ENCODE measurements around the gene GALNS. TPM values are rescaled to one million over a fixed set of nuclear protein-coding genes. Genes with fewer than 3 reads are reported as not detected.

Gene GALNS
- total RNA-seq, 2 experiments from 2014 or later = 17.2 to 49.0 TPM

DNA sequence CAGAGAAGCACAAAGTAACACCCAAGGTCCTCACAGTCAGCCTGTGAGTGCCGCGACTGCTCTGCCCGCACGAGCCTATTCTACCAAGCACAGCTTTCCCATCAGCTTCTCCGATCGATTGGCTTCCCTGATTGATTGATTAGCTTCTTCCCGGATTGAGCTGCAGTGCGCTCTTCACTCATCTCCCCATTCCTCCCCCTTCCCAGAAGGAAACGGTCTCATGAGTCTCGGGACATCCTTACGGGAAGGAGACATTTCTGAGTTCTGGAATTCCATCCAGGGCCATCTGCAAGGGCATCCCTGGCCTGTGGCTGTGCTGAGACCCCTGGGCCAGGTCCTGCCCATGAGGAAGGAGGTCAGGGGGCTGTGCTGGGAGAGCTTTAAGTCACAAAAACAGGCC lies 89.8 kb downstream of the GALNS start:
- DNase-seq (ENCODE audit: low spot score) = no peak
- TF ChIP-seq, protein P1, sequence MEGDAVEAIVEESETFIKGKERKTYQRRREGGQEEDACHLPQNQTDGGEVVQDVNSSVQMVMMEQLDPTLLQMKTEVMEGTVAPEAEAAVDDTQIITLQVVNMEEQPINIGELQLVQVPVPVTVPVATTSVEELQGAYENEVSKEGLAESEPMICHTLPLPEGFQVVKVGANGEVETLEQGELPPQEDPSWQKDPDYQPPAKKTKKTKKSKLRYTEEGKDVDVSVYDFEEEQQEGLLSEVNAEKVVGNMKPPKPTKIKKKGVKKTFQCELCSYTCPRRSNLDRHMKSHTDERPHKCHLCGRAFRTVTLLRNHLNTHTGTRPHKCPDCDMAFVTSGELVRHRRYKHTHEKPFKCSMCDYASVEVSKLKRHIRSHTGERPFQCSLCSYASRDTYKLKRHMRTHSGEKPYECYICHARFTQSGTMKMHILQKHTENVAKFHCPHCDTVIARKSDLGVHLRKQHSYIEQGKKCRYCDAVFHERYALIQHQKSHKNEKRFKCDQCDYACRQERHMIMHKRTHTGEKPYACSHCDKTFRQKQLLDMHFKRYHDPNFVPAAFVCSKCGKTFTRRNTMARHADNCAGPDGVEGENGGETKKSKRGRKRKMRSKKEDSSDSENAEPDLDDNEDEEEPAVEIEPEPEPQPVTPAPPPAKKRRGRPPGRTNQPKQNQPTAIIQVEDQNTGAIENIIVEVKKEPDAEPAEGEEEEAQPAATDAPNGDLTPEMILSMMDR (conservative IDR thresholded peaks at IDR 0.05; ENCODE audit: low read length) = no peak
- TF ChIP-seq EZH2phosphoT487 (IDR thresholded peaks at IDR 0.05; ENCODE audit: borderline replicate concordance, low read depth, low read length) = no peak
- H4K20me1 ChIP-seq (ENCODE audit: insufficient read depth, low read length) = peaks cover 9% of the 10 kb centered on the region; the same call in 1 of the 2 replicates
- no peaks in the 10 kb centered on the region for H3K9me3 ChIP-seq (ENCODE audit: low read length)
- POLR2A ChIA-PET = no interaction called here
- no TSS peak for BruUV-seq (replicated peaks)
- peaks cover 6% of the 10 kb centered on the region; the same call in 1 of the 2 replicates for H3K36me3 ChIP-seq (ENCODE audit: insufficient read depth, low read length)
- H3K4me1 ChIP-seq (ENCODE audit: insufficient read depth, low read length, poor library complexity, severe bottlenecking) = peaks cover 28% of the 10 kb centered on the region
- H3K4me3 ChIP-seq (ENCODE audit: low read depth, low read length, poor library complexity, severe bottlenecking) = no peak overlapping the region
- no peak overlapping the region for H3K27ac ChIP-seq (ENCODE audit: low read depth, low read length, poor library complexity, severe bottlenecking)
- no peaks in the 10 kb centered on the region for H3K9me2 ChIP-seq (ENCODE audit: insufficient read depth, low read length)
- H2AFZ ChIP-seq (ENCODE audit: low read length) = no peak overlapping the region
- no peaks in the 10 kb centered on the region for H3K79me2 ChIP-seq (ENCODE audit: insufficient read depth, low read depth, low read length)
- intact Hi-C loops (cut with micrococcal nuclease; ENCODE audit: unreplicated experiment) = no loop called here
- CTCF ChIA-PET (ENCODE audit: unreplicated experiment) = interaction anchor here (0.6 kb wide), 1 partner anchor 43 kb away, joined by 3 read pairs; no protein-coding TSS in a partner anchor
- no peak overlapping the region for H3K4me2 ChIP-seq (ENCODE audit: low read length)

DNA sequence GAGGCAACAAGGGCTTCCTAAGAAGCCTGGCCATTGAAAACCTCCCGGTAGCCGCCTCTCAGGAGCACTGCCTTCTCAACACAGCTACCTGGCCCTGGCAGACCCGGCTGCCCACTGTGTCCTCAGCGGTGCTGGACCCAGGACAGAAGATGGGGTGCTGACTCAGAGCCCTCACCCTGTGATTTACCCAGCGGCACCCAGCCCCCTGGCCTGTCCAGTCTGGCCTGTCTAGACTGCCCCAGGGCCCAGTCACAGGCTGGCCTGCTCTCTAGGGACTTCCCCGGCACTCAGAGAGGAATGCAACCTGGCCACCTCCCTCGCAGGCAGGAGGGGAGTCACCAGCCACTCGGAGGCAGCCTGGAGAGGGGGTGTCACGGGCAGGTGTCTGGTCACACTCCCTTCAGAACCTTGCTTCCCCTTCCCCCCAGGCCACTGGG lies 91.8 kb downstream of the GALNS start:
- Histone ChIP-seq H3K4me3 (ENCODE audit: low read depth, low read length, poor library complexity, severe bottlenecking) (no peak overlapping the region), H3K9me3 (ENCODE audit: low read length) (no peaks in the 10 kb centered on the region), H3K9me2 (ENCODE audit: insufficient read depth, low read length) (no peaks in the 10 kb centered on the region), H3K4me1 (ENCODE audit: insufficient read depth, low read length, poor library complexity, severe bottlenecking) (peaks cover 21% of the 10 kb centered on the region), H3K4me2 (ENCODE audit: low read length) (no peak overlapping the region), H3K79me2 (ENCODE audit: insufficient read depth, low read depth, low read length) (no peaks in the 10 kb centered on the region), H3K36me3 (ENCODE audit: insufficient read depth, low read length) (peaks cover 6% of the 10 kb centered on the region; the same call in 1 of the 2 replicates), H4K20me1 (ENCODE audit: insufficient read depth, low read length) (peaks cover 9% of the 10 kb centered on the region; the same call in 1 of the 2 replicates), H3K27ac (ENCODE audit: low read depth, low read length, poor library complexity, severe bottlenecking) (no peak overlapping the region), H2AFZ (ENCODE audit: low read length) (no peak overlapping the region)
- intact Hi-C loops (cut with micrococcal nuclease; ENCODE audit: unreplicated experiment) = no loop called here
- CTCF ChIA-PET (ENCODE audit: unreplicated experiment) = no interaction called here
- POLR2A ChIA-PET = no interaction called here
- TF ChIP-seq, protein P1 (conservative IDR thresholded peaks at IDR 0.05; ENCODE audit: low read length) = no peak
- TF ChIP-seq EZH2phosphoT487 (IDR thresholded peaks at IDR 0.05; ENCODE audit: borderline replicate concordance, low read depth, low read length) = no peak
- no TSS peak for BruUV-seq (replicated peaks)
- no peak for DNase-seq (ENCODE audit: low spot score)

DNA sequence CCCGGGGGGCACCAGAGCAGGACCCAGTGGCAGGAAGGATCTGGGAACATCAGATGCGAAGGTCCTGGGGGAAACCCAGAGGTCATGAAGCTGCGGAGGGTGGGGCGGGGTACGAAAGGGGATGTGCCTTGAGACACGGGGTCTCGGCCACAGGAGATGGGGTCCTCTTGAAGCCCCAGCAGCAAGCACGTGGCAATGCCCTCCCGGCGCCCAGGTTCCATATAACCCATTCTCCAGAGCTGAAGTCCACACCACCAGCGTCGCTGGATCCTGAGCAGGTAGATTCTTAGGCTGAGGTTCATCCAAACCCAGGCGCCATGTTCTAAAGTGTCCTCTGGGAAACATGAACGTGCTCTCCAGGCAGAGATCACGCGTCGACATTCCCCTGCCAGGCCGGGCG lies 92.7 kb downstream of the GALNS start:
- Histone ChIP-seq H3K27ac (ENCODE audit: low read depth, low read length, poor library complexity, severe bottlenecking) (no peak overlapping the region), H3K9me3 (ENCODE audit: low read length) (no peaks in the 10 kb centered on the region), H3K4me2 (ENCODE audit: low read length) (no peak overlapping the region), H4K20me1 (ENCODE audit: insufficient read depth, low read length) (peaks cover 8% of the 10 kb centered on the region; the same call in 1 of the 2 replicates), H3K4me3 (ENCODE audit: low read depth, low read length, poor library complexity, severe bottlenecking) (no peak overlapping the region), H3K36me3 (ENCODE audit: insufficient read depth, low read length) (peaks cover 3% of the 10 kb centered on the region; the same call in 1 of the 2 replicates), H2AFZ (ENCODE audit: low read length) (no peak overlapping the region), H3K4me1 (ENCODE audit: insufficient read depth, low read length, poor library complexity, severe bottlenecking) (peaks cover 20% of the 10 kb centered on the region), H3K79me2 (ENCODE audit: insufficient read depth, low read depth, low read length) (no peaks in the 10 kb centered on the region), H3K9me2 (ENCODE audit: insufficient read depth, low read length) (no peaks in the 10 kb centered on the region)
- intact Hi-C loops (cut with micrococcal nuclease; ENCODE audit: unreplicated experiment) = no loop called here
- DNase-seq (ENCODE audit: low spot score) = no peak
- ChIA-PET CTCF (ENCODE audit: unreplicated experiment) (no interaction called here), POLR2A (interaction anchor here (0.7 kb wide), 1 partner anchor 15 kb away, joined by 3 read pairs; no protein-coding TSS in a partner anchor)
- BruUV-seq (replicated peaks) = no TSS peak
- TF ChIP-seq, protein P1 (conservative IDR thresholded peaks at IDR 0.05; ENCODE audit: low read length) = no peak
- no peak for TF ChIP-seq EZH2phosphoT487 (IDR thresholded peaks at IDR 0.05; ENCODE audit: borderline replicate concordance, low read depth, low read length)
